HTERT RPE-1 (cell line): ENCODE data around the gene HMG20B.

ENCODE experiments used
- in situ Hi-C: fragments of 300-500 bp; cut with MboI; formaldehyde crosslinking; loops from 4 replicates; pipeline ENCODE4 v1.14.3; 2020; ENCODE audit warnings: low sequenced_read_pairs

The HMG20B gene

DNA sequence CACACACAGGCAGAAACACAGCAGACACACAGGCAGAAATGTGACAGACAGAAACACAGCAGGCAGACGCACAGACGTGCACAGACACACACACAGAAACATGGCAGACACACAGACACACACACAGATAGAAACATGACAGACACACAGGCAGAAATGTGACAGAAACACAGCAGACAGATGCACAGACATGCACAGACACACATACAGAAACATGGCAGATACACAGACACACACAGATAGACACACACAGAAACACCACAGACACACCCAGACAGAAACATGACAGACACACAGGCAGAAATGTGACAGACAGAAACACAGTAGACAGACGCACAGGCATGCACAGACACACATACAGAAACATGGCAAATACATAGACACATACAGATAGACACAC, 32.6 kb downstream of the HMG20B start:
- in situ Hi-C loops: no loop called here

DNA sequence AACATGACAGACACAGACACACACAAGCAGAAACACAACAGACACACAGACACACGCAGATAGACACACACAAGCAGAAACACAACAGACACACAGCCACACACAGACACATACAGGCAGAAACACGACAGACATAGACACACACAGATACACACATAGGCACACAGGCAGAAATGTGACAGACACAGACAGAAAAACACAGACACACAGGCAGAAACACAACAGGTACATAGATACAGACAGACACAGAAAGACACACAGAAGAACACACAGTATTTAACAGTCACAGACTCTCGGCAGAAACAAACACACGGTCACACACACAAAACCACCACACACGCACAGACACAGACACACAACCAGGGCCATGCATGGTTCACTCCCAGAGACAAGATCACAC, 33.0 kb downstream of the HMG20B start:
- in situ Hi-C loops: no loop called here

DNA sequence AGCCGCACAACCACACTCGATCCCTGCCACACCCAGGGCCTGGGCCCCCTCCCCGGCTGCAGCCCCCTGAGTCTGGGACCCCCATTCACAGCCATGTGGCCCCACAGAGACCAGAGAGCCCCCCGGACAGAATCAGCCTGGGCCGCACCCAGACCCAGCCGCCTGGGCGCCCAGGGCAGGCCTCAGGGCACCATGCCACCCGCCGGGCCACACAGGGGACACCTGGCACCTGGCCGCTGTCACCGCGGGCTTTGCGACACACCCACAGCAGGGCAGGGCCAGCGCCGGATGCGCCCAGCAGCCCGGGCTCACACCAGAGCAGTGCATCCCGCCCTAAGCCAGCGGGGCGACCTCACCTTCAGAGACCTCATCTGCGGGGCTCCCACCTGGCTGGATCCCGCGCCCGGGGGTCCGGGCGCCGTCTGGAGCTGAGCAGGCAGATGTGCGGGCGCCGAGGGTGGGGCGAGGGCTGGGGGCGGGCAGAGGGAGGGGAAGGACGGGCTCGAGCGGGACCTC, 33.5 kb downstream of the HMG20B start:
- in situ Hi-C loops: no loop called here

DNA sequence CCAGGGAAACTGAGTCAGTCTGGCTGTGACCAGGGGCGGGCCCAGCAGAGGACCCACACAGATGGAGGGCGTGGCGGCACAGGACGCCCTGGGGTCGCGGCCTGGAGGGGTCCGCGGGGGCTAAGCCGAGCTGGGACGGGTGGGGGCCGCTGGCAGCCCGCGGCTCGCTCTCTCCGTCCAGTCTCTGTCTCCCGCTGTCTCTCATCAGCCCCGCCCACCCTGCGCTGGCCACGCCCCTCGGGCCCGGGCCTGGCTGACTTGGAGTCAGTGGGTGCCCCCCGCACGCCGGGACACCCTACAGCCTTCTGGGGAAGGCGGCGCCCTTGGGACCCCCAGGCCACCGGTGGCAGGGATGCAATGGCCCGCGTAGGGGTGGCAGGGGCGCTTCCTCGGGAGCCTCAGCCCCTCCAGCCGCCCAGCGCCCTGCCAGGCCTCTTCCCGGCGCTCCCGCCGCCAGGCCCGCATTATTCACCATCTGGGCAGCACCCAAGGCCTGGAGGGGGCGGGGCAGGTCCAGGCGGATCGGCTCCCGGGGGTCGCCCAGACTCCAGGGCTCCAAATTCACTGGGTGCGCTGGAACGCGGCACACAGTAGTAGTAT, 34.0 kb downstream of the HMG20B start, which contains the start of gene TBXA2R:
Gene TBXA2R, minus strand, starts transcription at position 186 of the 600 bp plus-strand sequence. CDS start 6,241 bp downstream, outside the sequence.
- in situ Hi-C loops: no loop called here

DNA sequence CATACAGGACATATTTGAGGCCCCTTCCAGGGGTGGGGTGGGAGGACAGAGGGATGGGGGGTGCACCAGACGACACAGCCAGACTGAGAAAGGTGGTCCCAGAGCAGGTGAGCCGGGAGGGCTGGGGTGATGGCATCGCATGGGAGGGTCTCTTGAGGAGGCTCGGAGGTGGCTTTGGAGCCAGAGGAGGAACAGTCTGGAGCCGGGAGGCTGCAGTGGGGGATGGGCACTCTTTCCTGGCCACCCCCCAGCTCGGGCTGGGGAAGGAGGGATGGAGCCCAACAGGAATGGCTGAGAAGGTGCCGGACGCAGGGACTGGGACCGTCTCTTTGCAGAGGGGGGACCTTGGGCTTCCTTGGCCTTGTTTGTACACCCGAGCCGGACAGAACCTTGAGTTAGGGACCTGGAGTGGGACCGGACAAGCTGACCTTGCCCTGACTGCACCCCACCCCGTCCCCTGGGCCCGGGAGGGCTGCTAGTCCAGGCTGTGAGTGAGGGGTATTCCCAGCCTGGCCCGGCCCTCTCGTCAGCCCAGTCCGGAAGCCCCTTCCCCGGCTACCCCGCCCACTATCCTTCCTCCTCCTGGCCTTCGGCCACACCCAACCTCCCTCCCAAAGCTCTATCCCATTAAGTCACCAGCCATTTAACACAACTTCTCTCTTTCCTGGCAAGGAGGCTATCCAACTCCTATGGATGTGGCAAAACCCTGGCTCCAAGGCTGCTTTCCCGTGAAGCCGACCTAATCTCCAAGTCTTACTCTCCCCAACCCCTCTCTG, 34.7 kb downstream of the HMG20B start:
- in situ Hi-C loops: no loop called here

DNA sequence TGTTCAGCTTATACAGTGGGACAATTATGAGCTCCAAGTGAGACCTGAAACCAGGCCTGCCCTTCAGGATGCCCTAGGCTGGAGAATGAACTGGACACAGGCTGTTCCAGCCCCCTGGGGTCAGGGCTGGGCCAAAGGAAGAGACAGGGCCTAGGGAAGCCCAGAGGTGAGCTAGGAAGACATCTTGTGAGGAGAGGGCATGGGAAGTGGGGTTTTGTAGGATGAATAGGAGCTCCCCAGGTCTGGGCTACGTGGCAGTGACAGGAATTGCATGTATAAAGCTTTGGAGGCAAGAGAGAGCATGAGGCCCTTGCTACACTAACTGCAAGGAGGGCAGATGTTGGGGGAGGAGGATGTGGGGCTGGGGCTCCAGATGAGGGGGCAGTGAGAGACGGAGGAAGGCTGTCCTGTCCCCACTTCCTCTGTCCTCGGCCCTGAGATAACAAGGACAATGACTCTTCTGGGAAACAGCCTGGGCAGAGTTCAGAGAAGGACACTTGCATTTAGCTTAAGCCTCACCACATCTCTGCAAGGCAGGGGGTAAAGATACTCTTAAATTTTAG, 35.4 kb downstream of the HMG20B start:
- in situ Hi-C loops: no loop called here

DNA sequence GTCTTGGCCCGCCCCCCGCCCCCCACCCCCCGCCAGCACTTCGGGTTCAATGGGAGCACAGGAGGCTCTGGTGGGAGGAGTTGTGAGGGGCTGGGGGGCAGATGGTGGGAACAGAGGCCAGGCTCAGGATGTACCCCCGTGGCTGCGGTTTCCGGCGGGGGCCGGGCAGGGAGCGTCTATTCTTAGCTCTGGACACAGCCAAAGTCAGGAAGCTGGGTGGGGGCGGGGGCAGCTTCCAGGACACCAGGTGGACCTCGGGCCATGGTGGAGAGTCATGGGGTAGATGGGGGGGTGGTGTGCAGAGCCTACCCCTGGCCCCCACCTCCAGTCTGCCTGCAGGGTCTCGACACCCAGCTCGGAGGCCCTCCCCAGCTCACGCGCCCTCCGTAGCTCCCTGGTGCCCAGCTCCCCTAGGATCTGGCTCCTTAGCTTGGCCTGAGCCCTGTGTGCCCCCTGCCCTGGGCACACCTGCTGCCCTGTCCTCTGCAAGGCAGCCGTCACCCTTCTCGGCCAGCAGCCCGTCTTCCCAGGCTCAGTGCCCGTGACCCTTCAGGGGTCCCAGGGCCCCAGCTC, 36.1 kb downstream of the HMG20B start:
- in situ Hi-C loops: no loop called here

DNA sequence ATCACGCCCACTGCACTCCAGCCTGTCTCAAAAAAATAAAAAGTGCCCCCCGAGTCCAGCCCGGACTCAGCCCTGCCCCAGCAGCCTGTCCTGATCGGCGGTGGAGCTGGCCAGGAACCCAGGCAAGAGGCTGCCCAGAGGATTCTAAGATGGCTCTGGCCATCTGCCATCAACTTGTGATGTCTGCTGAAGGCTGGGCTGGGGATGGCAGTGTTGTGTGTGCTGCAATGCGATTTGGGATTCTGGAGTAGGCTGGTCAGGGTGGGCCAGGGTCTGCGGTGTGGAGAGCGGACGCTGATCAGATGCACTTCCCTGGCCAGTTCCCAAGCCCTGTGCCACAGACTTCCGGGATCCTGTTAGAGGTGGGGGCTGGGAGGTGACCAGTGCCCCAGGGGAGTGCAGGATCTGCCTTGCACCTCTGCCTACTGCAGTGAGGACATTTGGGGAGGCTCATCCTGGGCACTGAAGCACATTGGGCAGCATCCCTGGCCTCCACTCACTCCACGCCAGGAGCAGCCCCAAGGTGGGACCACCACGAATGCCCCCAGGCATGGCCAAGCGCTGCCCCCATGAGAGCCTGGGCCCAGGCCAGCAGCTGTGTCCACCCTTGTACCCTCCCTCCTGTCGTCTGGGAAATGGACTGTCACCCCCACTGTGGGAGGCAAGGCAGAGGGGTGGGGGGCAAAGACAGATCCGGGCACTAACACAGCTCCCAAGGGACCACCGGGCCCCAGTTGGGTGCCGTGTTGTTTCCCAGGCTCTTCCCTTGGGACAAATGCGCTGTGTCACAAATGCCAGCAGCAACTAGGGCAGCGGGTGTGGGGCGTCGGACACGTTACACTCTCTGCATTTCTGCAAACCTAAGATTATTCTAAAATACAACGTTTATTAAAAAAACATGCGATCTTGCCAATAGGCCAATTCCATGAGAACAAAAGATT, 37.3 kb downstream of the HMG20B start:
- in situ Hi-C loops: no loop called here

DNA sequence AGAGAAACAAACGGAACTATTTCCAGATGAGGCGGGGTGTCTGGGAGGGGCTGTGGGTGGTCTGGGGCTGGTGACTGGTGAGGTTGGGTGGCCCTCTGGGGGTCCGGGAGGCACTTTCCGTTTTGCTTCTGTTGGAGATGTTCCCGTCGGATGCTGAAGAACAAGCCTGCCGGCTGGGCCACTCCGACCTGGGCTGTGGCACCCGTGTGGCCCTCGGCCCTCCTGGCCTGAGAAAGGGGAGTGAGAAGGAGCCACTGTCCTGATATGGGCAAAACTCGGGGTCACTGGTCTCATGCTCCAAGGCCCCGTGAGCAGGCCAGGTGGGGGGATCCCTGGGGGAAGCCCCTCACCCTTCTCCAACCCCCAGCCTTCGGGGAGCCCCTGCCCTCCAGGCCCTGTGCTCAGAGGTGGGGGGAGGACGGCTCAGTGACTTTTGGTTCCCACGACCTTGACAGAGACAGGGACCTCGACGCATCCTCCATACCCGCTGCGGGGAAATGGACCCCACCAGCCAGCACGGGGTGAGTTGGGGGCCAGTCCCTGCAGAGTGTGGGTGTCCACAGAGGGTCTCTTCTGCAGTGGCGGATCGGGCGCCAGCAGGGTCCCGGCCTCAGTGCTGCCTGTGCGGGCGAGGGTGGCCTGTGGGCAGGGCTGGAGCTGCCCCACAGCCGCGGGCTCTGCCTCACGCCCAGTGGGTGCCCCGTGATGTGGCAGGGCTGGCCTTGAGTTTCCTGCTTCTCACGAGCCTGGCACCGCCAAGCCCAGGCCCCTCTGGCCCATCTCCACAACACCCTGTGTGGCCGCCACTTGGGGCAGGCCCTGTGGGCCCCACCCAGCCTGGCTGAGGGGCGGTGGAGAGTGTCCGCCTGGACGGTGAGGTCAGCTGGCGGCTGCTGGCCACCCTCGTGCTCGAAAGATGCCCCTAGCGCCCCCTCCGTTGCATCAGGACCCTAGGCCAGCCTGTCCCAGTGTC, 38.3 kb downstream of the HMG20B start:
- in situ Hi-C loops: no loop called here

DNA sequence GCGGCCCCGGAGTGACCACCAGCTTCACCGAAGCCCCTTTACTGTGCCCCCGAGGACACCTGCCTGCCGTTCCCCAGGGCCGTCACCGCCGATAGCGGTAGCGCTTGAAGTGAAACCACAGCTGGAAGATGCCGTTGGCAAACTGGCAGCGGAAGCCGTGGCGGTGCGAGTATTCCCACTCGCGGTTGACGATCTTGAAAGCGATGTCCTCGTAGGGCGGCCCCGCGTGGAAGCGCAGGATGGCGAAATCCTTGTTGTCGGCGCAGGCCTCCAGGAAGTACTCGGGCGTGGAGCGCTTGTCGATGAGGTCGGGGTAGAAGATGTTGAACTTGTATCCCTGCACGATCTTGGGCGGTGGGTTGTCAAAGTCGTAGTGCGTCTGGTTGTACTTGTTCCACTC, 39.1 kb downstream of the HMG20B start:
- in situ Hi-C loops: no loop called here

DNA sequence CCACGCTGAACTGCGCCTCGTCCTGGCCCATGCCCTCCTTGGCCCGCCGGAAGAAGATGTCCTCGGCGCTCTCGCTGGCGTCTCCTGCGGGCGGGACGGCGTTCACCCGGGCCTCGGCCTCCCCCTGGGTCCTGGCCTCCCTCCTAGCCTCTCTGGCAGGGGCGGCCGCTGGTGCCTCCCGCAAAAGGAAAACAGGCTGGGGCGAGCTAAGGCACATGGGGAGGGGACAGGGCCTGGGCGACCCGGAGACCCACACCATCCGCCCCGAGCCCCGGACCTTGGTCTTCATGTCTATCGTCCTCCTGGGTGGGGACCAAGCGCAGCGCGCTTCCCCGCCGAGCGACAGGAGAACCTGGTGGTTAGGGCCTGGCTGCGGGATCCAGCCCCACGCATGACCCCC, 39.6 kb downstream of the HMG20B start:
- in situ Hi-C loops: no loop called here

DNA sequence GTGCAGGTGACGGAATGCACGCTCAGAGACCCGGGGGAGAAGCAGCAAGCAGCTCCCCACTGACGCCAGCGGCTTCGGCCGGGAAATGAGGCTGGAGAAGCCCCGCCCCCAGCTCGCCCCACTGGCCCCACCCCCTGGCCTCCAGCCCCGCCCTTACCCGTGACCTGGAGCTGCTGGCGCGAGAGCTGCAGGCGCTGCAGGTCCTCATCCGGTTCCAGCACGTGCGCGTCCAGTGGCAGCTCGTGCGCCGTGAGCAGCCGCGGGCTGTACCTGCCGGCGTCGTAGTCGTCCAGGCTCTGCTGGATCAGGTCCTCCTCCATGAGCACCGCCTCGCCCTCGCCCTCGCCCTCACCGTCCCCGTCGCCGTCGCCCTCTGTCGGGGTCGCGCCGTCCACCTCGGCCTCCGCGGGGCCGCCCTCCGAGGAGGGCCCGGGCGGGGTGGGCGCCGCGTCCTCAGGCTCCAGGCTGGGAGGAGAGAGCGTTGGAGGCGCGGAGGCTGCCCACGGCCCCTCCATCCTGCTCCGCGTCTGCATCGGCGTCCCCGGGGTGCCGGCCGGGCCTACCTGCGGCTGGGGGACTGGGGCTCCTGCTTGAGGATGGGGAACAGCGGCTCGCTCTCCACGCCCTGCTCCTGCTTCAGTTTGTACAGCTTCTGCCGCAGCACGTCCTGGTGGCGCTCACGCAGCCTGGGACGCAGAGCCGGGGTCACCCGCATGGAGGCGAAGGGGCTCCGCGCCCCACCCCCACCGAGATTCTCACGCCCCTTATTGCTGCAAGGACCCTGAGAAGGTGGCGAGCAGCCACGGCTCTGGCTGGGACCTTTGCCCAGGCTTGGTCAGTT, 40.4 kb downstream of the HMG20B start:
- in situ Hi-C loops: no loop called here

DNA sequence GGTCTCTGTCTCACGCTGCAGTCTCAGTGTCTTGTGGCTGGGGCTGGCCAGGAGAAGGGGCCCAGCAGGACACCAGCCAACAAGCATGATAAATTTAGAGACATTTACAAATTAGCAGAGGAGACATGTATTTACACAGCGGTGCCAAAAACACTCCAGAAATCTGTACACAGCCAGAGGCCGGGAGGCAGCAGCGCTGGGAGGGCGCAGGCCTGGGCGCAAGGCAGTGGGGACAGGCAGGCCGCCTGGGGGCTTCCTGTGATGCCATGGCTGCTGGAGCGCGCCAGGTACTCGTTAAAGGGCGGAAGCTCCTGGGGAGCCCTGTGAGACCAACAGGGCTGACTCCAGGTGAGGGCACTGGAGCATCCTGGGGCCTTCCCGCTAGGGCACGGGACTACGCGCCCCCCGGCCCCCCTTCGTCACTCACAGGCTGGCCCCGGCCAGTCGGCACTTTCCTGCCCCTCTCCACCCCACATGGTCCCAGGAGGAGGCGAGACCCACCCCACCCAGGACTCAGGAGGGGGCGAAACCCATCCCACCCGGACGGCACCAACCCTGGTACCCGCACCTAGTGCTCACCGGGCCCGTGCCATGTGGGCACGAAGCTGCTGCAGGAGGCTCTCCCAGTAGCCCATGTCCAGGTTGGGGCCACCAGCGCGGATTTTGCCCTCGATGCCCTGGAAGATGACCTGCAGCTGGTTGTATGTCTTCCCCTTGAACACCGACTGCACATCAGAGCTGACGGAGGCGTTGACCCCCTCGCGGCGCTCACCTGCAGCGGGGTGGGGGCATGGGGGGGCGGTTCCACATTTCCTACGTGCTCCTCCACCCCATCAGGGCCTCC, 41.3 kb downstream of the HMG20B start:
- in situ Hi-C loops: no loop called here

DNA sequence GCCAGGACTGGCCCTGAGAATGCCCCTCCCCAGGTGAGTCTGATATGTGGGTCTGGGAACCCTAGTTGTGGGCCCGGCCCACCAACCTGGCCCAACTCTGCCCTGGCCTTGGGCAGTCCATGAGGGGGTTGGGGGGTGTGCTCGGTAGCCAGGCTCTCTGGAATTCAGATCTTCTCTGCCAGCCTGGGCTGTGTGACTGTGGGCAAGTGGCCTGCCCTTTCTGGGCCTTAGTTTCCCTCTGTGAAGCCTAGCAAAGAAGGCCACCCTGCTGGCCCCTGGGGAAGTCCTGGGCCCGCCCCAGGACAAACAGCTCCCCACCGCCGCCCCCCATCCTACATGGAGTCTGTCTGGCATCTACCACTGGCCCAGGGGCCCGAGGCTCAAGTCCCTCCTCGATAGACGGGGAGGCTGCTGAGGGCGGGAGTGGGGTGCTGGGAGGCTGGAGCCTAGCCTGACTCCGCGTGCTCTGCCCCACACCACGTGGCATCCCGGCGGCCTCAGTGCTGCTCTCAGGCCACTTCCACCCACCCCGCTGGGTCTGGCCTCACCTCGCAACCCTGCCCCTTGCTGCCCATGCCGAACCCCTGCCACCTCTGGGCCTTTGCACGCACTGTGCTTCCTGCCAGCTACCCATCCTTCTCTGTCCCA, 42.2 kb downstream of the HMG20B start:
- in situ Hi-C loops: no loop called here

DNA sequence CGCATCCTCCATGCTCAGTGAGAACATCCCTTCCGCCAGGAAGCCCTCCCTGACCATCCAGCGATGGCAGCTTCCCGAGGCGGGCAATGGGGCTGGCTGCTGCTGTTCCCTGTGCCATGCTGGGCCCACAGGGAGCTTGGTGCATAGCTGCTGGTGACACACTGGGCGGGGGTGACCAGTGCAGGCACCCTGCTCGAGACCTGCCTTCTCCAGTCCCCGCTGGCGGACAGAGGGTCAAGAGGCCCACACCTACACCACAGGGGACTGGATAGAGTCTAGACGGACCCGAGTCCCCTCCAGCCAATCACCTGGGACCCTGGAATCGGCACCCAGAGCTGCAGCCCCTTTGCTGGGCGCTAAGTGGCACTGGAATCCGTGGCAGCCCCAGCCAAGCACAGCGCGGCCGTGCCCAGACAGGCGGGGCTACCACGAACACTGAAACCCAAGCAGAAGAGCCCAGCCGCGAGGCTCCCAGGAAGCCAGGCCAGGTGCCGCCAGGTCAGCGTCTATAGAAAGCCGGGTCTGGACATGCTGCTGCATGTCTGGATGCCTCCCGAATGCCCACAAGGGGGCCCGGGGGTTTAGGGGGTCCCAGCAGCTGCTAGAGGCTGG, 42.9 kb downstream of the HMG20B start:
- in situ Hi-C loops: no loop called here

DNA sequence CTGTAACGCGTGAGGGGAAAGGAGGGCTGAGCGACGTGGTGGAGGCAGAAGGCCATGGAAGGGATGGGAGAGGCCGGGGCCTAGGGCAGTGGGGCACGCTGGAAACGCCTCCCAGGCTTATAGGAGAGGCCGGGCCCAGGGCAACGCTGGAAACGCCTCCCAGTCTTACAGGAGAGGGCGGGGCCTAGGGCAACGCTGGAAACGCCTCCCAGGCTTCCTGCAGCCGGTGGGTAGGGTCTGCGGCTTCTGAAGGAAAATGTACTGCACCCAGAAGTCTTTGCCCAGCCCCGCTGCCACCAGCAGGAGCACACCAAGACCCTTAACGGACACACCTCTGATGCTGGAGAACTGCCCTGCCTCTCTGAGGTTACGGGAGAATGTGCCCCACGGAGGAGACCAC, 44.7 kb downstream of the HMG20B start:
- in situ Hi-C loops: no loop called here
